HL-60 (cell line): ENCODE data around the gene ASCC3.

ENCODE experiments used
- CTCF ChIP-seq: IDR thresholded peaks from one replicate; pipeline ENCODE4 v1.5.1; 2011; ENCODE audit warnings: low read length, control low read depth, inconsistent platforms; ENCODE audit not compliant: insufficient read depth
- GABPA ChIP-seq: IDR thresholded peaks from 2 replicates; pipeline ENCODE4 v1.6.1; 2012; ENCODE audit warnings: low read depth
- POLR2AphosphoS5 ChIP-seq: IDR thresholded peaks from 2 replicates; pipeline ENCODE4 v1.6.1; 2012; ENCODE audit warnings: low read depth
- REST ChIP-seq: IDR thresholded peaks from 2 replicates; pipeline ENCODE4 v1.6.1; 2012; ENCODE audit warnings: low read depth; ENCODE audit not compliant: insufficient replicate concordance
- SPI1 ChIP-seq: IDR thresholded peaks from 2 replicates; pipeline ENCODE4 v1.6.1; 2012; ENCODE audit warnings: low read depth, mild to moderate bottlenecking, borderline replicate concordance

- no peak for TF ChIP-seq CTCF
- TF ChIP-seq REST: no peak
- no peak for TF ChIP-seq GABPA
- no peak for TF ChIP-seq POLR2AphosphoS5
- no peak for TF ChIP-seq SPI1
Measured at GRCh38 chr6:100838011-100838410, 43.1 kb downstream of the ASCC3 start.
